ENCODE measurements around the gene SCARB1.
"Not testable (repeated sequence)": the region's sequence is repeated elsewhere in the genome, so short reads cannot be mapped to it uniquely, and the experiment has no call there.

SCARB1 gene
- total RNA-seq, result 3.6 reads per million, percentile 14 among the genes with 10 or more reads in this experiment

GRCh38 chr12:124863416-124864325 is at the start of gene SCARB1:
Gene SCARB1 (minus strand): TSS chr12:124863864. CDS start chr12:124863720, 144 bp downstream.
- DNase-seq, result peak; percentile 58

- DNase-seq, result not testable (repeated sequence)
Observed at GRCh38 chr12:124912529-124913287, 49.0 kb upstream of the SCARB1 start.

- not testable (repeated sequence) for DNase-seq
Observed at GRCh38 chr12:124911521-124911920, 47.9 kb upstream of the SCARB1 start.

- DNase-seq, result no peak
Observed at GRCh38 chr12:124910561-124911478, 47.2 kb upstream of the SCARB1 start.

- DNase-seq, result no peak
Observed at GRCh38 chr12:124909831-124910560, 46.3 kb upstream of the SCARB1 start.

GRCh38 chr12:124906606-124907261 is 43.1 kb upstream of the SCARB1 start:
- DNase-seq, result peak; percentile 91

GRCh38 chr12:124904306-124905098 is 40.8 kb upstream of the SCARB1 start:
- no peak for DNase-seq

- no peak for DNase-seq
Observed at GRCh38 chr12:124902916-124903315, 39.3 kb upstream of the SCARB1 start.

- no peak for DNase-seq
Observed at GRCh38 chr12:124901003-124901402, 37.3 kb upstream of the SCARB1 start.

- not testable (repeated sequence) for DNase-seq
Observed at GRCh38 chr12:124900345-124900795, 36.7 kb upstream of the SCARB1 start.

- DNase-seq, result no peak
Observed at GRCh38 chr12:124898923-124899294, 35.2 kb upstream of the SCARB1 start.

- peak; percentile 45 for DNase-seq
Observed at GRCh38 chr12:124898200-124898922, 34.7 kb upstream of the SCARB1 start.

GRCh38 chr12:124896461-124896860 is 32.8 kb upstream of the SCARB1 start:
- DNase-seq, result no peak

GRCh38 chr12:124893792-124894516 is 30.3 kb upstream of the SCARB1 start:
- no peak for DNase-seq

GRCh38 chr12:124888260-124888659 is 24.6 kb upstream of the SCARB1 start:
- no peak for DNase-seq

GRCh38 chr12:124887766-124888165 is 24.1 kb upstream of the SCARB1 start:
- not testable (repeated sequence) for DNase-seq

- no peak for DNase-seq
Observed at GRCh38 chr12:124884587-124885438, 21.1 kb upstream of the SCARB1 start.

Data from effector CD4-positive, alpha-beta T cell (primary cell).